ENCODE results near the gene FKBP5.

- TF ChIP-seq CTCF (IDR thresholded peaks at IDR 0.05), result no peak
- no peak for TF ChIP-seq POLR2A (IDR thresholded peaks at IDR 0.05)
These were observed 14.1 kb downstream of the FKBP5 start for GRCh38 chr6:35674594-35674993.

Data from testis (tissue), 2 donors.